Mesenchymal stem cell (in vitro differentiated cells and primary cell): ENCODE results near the gene CD6.

ENCODE experiments used
- DNase-seq: peaks from one replicate; pipeline ENCODE4 v3.0.0-alpha.2; 2013
- H2AFZ ChIP-seq: one replicate; pipeline ENCODE4 v1.6.1; 2013; ENCODE audit warnings: low read depth, mild to moderate bottlenecking, control low read depth, inconsistent platforms, low read length, moderate library complexity
- H2AK5ac ChIP-seq: 2 replicates; pipeline ENCODE4 v1.6.1; 2013; ENCODE audit warnings: low read length, moderate library complexity, mild to moderate bottlenecking, inconsistent platforms; ENCODE audit not compliant: severe bottlenecking
- H2BK120ac ChIP-seq: one replicate; pipeline ENCODE4 v1.6.1; 2013; ENCODE audit warnings: low read depth, mild to moderate bottlenecking, inconsistent platforms, low read length, moderate library complexity
- H2BK12ac ChIP-seq, 2 experiments: one replicate each; pipeline ENCODE4 v1.6.1; 2013; ENCODE audit warnings: inconsistent platforms in 2 of 2, low read length in 2 of 2, mild to moderate bottlenecking in 2 of 2, moderate library complexity in 2 of 2, control low read depth in 1 of 2
- H2BK15ac ChIP-seq: one replicate; pipeline ENCODE4 v1.6.1; 2013; ENCODE audit warnings: mild to moderate bottlenecking, low read depth, inconsistent platforms; ENCODE audit not compliant: poor library complexity, severe bottlenecking
- H2BK5ac ChIP-seq: 2 replicates; pipeline ENCODE4 v1.6.1; 2013; ENCODE audit warnings: low read depth, mild to moderate bottlenecking, low read length, control low read depth, inconsistent platforms; ENCODE audit not compliant: poor library complexity, severe bottlenecking
- H3K14ac ChIP-seq, 2 experiments: one replicate each; pipeline ENCODE4 v1.6.1; 2013; ENCODE audit warnings: inconsistent platforms in 2 of 2, low read length in 2 of 2, control low read depth in 1 of 2, mild to moderate bottlenecking in 1 of 2, moderate library complexity in 1 of 2
- H3K18ac ChIP-seq, 2 experiments: one replicate each; pipeline ENCODE4 v1.6.1; 2013; ENCODE audit warnings: inconsistent platforms in 2 of 2, low read length in 2 of 2, control low read depth in 1 of 2, low read depth in 1 of 2, mild to moderate bottlenecking in 1 of 2
- H3K23ac ChIP-seq, 2 experiments: one replicate each; pipeline ENCODE4 v1.6.1; 2013; ENCODE audit warnings: inconsistent platforms in 2 of 2, low read length in 2 of 2, mild to moderate bottlenecking in 2 of 2, moderate library complexity in 2 of 2, control low read depth in 1 of 2
- H3K27ac ChIP-seq: 2 replicates; pipeline ENCODE4 v1.5.1; 2013; ENCODE audit warnings: mild to moderate bottlenecking, moderate library complexity, low read length, control low read depth, inconsistent platforms; ENCODE audit not compliant: poor library complexity, severe bottlenecking
- H3K27me3 ChIP-seq, 2 experiments: 2 replicates each; pipeline versions ENCODE4 v1.6.1 to v1.7.0; 2013; ENCODE audit warnings: low read length in 2 of 2, mild to moderate bottlenecking in 2 of 2, moderate library complexity in 2 of 2, control low read depth in 1 of 2, inconsistent platforms in 1 of 2; ENCODE audit not compliant: control insufficient read depth in 1 of 2, insufficient read depth in 1 of 2
- H3K36me3 ChIP-seq, 2 experiments: 2 replicates each; pipeline versions ENCODE4 v1.6.1 to v1.7.0; 2013; ENCODE audit warnings: low read length in 2 of 2, control low read depth in 1 of 2, inconsistent platforms in 1 of 2, low read depth in 1 of 2, mild to moderate bottlenecking in 1 of 2; ENCODE audit not compliant: insufficient read depth in 2 of 2, control insufficient read depth in 1 of 2
- H3K4ac ChIP-seq, 2 experiments: one replicate each; pipeline ENCODE4 v1.6.1; 2013; ENCODE audit warnings: inconsistent platforms in 2 of 2, low read length in 2 of 2, mild to moderate bottlenecking in 2 of 2, moderate library complexity in 2 of 2, control low read depth in 1 of 2, low read depth in 1 of 2
- H3K4me1 ChIP-seq: 2 replicates; pipeline ENCODE4 v1.6.1; 2013; ENCODE audit warnings: low read depth, low read length, control low read depth; ENCODE audit not compliant: control insufficient read depth, insufficient read depth
- H3K4me2 ChIP-seq: 2 replicates; pipeline ENCODE4 v1.6.1; 2013; ENCODE audit warnings: low read length, mild to moderate bottlenecking, inconsistent platforms; ENCODE audit not compliant: poor library complexity, severe bottlenecking
- H3K4me3 ChIP-seq, 2 experiments: 2 replicates each; pipeline versions ENCODE4 v1.5.1 to v1.7.0; 2013; ENCODE audit warnings: low read length in 2 of 2, mild to moderate bottlenecking in 2 of 2, control low read depth in 1 of 2, low read depth in 1 of 2; ENCODE audit not compliant: insufficient read depth in 1 of 2
- H3K79me1 ChIP-seq: replicated peaks from 2 replicates; pipeline ENCODE4 v1.6.1; 2013; ENCODE audit warnings: mild to moderate bottlenecking, control low read depth, low read length, inconsistent platforms; ENCODE audit not compliant: poor library complexity, severe bottlenecking
- H3K9ac ChIP-seq: 2 replicates; pipeline ENCODE4 v1.7.0; 2013; ENCODE audit warnings: mild to moderate bottlenecking, low read length, moderate library complexity
- H3K9me3 ChIP-seq: 2 replicates; pipeline ENCODE4 v1.7.0; 2013; ENCODE audit warnings: mild to moderate bottlenecking, low read length; ENCODE audit not compliant: control insufficient read depth
- H4K8ac ChIP-seq: one replicate; pipeline ENCODE4 v1.6.1; 2013; ENCODE audit warnings: inconsistent platforms, mild to moderate bottlenecking, low read length, moderate library complexity
- H4K91ac ChIP-seq: one replicate; pipeline ENCODE4 v1.6.1; 2013; ENCODE audit warnings: mild to moderate bottlenecking, low read length, inconsistent platforms
- WGBS: methylation state at CpG from one replicate; pipeline ENCODE4 v1.1.7; 2013; ENCODE audit warnings: mixed read lengths; 5-methylcytosine and 5-hydroxymethylcytosine counted together

The CD6 gene

DNA sequence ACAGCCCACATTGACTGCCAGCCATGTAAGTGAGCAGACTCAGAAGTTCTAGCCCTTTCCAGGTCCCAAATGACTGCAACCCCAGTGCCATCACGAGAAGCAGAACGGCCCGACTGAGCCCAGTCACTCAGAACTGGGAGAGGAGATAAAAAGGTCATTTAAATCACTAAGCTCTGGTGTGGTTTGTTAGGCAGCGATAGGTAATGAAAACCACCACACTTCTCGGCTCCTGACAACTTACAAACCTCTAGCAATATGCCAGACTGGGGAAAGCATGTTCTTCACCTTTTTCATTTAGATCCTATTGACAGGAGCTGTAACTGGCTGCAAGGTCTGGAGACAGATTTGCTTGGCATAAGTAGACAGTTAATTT, 26.2 kb upstream of the CD6 start:
- H2BK120ac ChIP-seq: no peak overlapping the region

DNA sequence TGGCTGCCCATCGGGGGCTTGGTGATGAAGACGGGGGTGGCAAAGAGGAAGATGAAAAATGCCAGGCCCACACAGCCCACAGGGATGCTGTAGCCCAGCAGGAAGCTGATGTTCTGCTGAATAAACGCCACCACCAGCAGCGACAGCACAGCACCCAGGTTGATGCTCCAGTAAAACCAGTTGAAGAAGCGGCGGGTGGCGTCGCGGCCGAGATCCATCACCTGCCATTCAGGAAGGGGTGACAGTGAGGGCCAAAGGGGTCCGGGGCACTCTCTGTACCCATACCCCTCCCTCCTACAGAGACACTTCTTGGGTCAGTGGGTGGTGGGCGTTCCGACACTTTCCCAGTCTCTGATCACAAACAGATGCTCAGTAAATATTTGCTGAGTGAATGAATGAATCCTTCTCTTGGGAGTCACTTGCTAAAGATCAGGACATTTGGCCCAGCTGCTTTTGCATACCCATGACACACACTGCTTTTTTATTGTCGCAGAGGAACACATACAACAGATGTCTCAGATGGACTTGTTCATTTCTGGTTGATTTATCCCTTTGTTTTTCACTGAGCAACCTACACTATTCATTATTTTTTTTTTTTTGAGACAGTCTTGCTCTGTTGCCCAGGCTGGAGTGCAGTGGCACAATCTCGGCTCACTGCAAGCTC, 24.7 kb upstream of the CD6 start:
- 89% methylated on average over 6 of the region's 15 CpGs for WGBS
- Histone ChIP-seq H2AFZ (no peak overlapping the region), H3K27ac (no peak overlapping the region)

More for the DNA sequence above, 26.2 kb upstream of the CD6 start:
- no peak overlapping the region for H2AFZ ChIP-seq
- H3K4me2 ChIP-seq: no peak overlapping the region
- H3K27ac ChIP-seq: no peak overlapping the region
- H2BK5ac ChIP-seq: no peak overlapping the region
- WGBS: 82% methylated on average over 3 of the region's 5 CpGs
- H2BK15ac ChIP-seq: no peak overlapping the region
- H4K91ac ChIP-seq: no peak overlapping the region
- no peak for DNase-seq
- H3K4me3 ChIP-seq: no peak overlapping the region
- no peak overlapping the region for H3K9ac ChIP-seq
- no peak overlapping the region for H3K23ac ChIP-seq
- peaks cover 6% of the 10 kb centered on the region for H3K79me1 ChIP-seq
- no peak overlapping the region for H4K8ac ChIP-seq
- no peak overlapping the region for H3K18ac ChIP-seq
- peaks cover 27 to 51% of the 10 kb centered on the region in 2 experiments for H3K36me3 ChIP-seq
- H3K27me3 ChIP-seq: no peaks in the 10 kb centered on the region
- no peak overlapping the region for H2BK12ac ChIP-seq
- H3K9me3 ChIP-seq: no peaks in the 10 kb centered on the region
- H2AK5ac ChIP-seq: no peak overlapping the region
- H3K4ac ChIP-seq: no peak overlapping the region
- no peak overlapping the region for H3K14ac ChIP-seq
- H3K4me1 ChIP-seq: peaks cover 4% of the 10 kb centered on the region

DNA sequence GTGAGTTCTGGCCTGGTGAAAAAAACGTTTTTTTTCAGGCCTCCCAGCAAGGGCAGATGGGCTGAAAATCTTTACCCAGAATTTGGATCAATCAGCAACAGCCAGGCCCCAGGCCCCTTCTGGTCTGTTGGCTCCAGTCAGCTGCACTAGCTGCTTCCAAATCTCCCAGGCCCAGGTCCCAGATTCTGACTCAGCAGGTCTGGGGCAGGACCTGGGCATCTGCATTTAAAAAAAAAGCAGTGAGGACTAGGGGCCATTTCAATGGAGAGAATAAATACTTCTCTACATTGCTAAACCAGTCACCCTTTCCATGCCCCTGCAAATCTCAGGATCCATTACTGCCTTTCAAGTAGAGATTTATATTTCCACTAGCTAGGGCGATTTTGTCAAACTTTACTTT, 23.8 kb upstream of the CD6 start:
- Histone ChIP-seq H3K14ac (no peak overlapping the region), H3K9ac (peak overlapping the region; percentile 51), H2AK5ac (no peak overlapping the region), H4K8ac (no peak overlapping the region), H2BK120ac (no peak overlapping the region), H4K91ac (no peak overlapping the region), H3K4me1 (peaks cover 22% of the 10 kb centered on the region), H3K27ac (no peak overlapping the region), H3K23ac (no peak overlapping the region), H2BK12ac (no peak overlapping the region), H3K79me1 (peaks cover 10% of the 10 kb centered on the region), H3K4me2 (no peak overlapping the region), H2AFZ (no peak overlapping the region), H3K4me3 (no peak overlapping the region), H3K9me3 (no peaks in the 10 kb centered on the region), H3K4ac (no peak overlapping the region), H2BK15ac (no peak overlapping the region), H3K27me3 (no peaks in the 10 kb centered on the region), H3K36me3 (peaks cover 12 to 27% of the 10 kb centered on the region in 2 experiments), H3K18ac (no peak overlapping the region), H2BK5ac (no peak overlapping the region)
- 50% methylated on average over 2 of the region's 2 CpGs for WGBS
- DNase-seq: no peak

More for the DNA sequence above, 24.7 kb upstream of the CD6 start:
- no peak overlapping the region for H2AK5ac ChIP-seq
- no peak overlapping the region for H3K4me3 ChIP-seq
- H3K9me3 ChIP-seq: no peaks in the 10 kb centered on the region
- no peak overlapping the region for H3K9ac ChIP-seq
- no peak for DNase-seq
- peaks cover 10% of the 10 kb centered on the region for H3K79me1 ChIP-seq
- no peak overlapping the region for H4K91ac ChIP-seq
- no peaks in the 10 kb centered on the region for H3K27me3 ChIP-seq
- no peak overlapping the region for H2BK12ac ChIP-seq
- no peak overlapping the region for H3K23ac ChIP-seq
- no peak overlapping the region for H3K4me2 ChIP-seq
- no peak overlapping the region for H4K8ac ChIP-seq
- no peak overlapping the region for H2BK5ac ChIP-seq
- no peak overlapping the region for H3K4ac ChIP-seq
- peaks cover 14% of the 10 kb centered on the region for H3K4me1 ChIP-seq
- no peak overlapping the region for H2BK15ac ChIP-seq
- no peak overlapping the region for H3K18ac ChIP-seq
- peaks cover 21 to 37% of the 10 kb centered on the region in 2 experiments for H3K36me3 ChIP-seq
- H3K14ac ChIP-seq: no peak overlapping the region
- H2BK120ac ChIP-seq: no peak overlapping the region

DNA sequence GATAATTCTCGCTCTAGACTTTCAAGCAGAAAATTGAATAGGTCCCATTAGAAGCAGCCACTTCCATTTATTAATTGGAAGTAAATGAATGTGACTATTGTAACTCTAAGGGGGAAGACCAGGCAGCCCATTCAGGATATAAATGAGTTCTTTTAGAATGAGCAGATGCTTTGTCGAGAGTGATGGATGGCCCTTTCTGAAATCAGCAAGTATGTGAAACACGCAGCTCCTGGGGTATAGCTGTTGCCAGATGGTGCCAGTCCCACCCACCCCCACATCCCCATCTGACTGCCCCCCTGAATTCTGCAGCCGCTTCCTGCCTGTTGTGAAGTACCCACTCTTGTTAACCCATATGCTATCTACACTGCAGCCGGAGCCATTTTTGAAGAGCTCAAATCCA, 23.2 kb upstream of the CD6 start:
- peaks cover 10% of the 10 kb centered on the region for H3K79me1 ChIP-seq
- H4K91ac ChIP-seq: no peak overlapping the region
- 75% methylated on average over 5 of the region's 5 CpGs for WGBS
- H2BK5ac ChIP-seq: no peak overlapping the region
- no peak overlapping the region for H3K4me3 ChIP-seq
- no peak overlapping the region for H3K4me2 ChIP-seq
- H3K36me3 ChIP-seq: peaks cover 10 to 25% of the 10 kb centered on the region in 2 experiments
- DNase-seq: no peak
- H3K23ac ChIP-seq: no peak overlapping the region
- peaks cover 23% of the 10 kb centered on the region for H3K4me1 ChIP-seq
- no peak overlapping the region for H3K4ac ChIP-seq
- H3K27ac ChIP-seq: no peak overlapping the region
- H3K18ac ChIP-seq: no peak overlapping the region
- no peak overlapping the region for H4K8ac ChIP-seq
- H3K9me3 ChIP-seq: no peaks in the 10 kb centered on the region
- H2BK120ac ChIP-seq: no peak overlapping the region
- H2AK5ac ChIP-seq: no peak overlapping the region
- H2BK12ac ChIP-seq: no peak overlapping the region
- no peaks in the 10 kb centered on the region for H3K27me3 ChIP-seq
- no peak overlapping the region for H3K14ac ChIP-seq
- no peak overlapping the region for H2BK15ac ChIP-seq
- H3K9ac ChIP-seq: no peak overlapping the region
- H2AFZ ChIP-seq: no peak overlapping the region
